Effector memory CD8-positive, alpha-beta T cell (primary cell): ENCODE results near the gene ZNF506.
"Not testable (repeated sequence)": the region's sequence is repeated elsewhere in the genome, so short reads cannot be mapped to it uniquely, and the experiment has no call there.

Source experiments
- ATAC-seq: fragments of 150-1000 bp; cut with Tn5 transposase; replicated peaks from 2 replicates; pipeline ENCODE4 v1.10.0; 2021; ENCODE audit warnings: mild to moderate bottlenecking, moderate library complexity
- DNase-seq, 3 experiments: peaks; one replicate each; pipeline ENCODE4 v3.0.0; 2021
- H3K27ac Mint-ChIP-seq, 2 donors: one replicate each; pipeline ENCODE4 v1.8.0; 2022; ENCODE audit warnings: mild to moderate bottlenecking in 2 of 2, mixed read lengths in 2 of 2, moderate library complexity in 2 of 2
- H3K27me3 Mint-ChIP-seq, 2 donors: one replicate each; pipeline ENCODE4 v1.8.0; 2022; ENCODE audit warnings: mixed read lengths in 2 of 2
- H3K36me3 Mint-ChIP-seq: one replicate; pipeline ENCODE4 v1.8.0; 2022; ENCODE audit warnings: mild to moderate bottlenecking, moderate library complexity, mixed read lengths; ENCODE audit not compliant: insufficient read depth
- H3K4me1 Mint-ChIP-seq, 2 donors: one replicate each; pipeline ENCODE4 v1.8.0; 2022; ENCODE audit warnings: low read depth in 2 of 2, mixed read lengths in 2 of 2
- H3K4me3 Mint-ChIP-seq, 2 donors: one replicate each; pipeline ENCODE4 v1.8.0; 2022; ENCODE audit warnings: mild to moderate bottlenecking in 2 of 2, mixed read lengths in 2 of 2, moderate library complexity in 2 of 2
- H3K9me3 Mint-ChIP-seq, 2 donors: one replicate each; pipeline ENCODE4 v1.8.0; 2022; ENCODE audit warnings: mixed read lengths in 2 of 2

The ZNF506 gene

DNA sequence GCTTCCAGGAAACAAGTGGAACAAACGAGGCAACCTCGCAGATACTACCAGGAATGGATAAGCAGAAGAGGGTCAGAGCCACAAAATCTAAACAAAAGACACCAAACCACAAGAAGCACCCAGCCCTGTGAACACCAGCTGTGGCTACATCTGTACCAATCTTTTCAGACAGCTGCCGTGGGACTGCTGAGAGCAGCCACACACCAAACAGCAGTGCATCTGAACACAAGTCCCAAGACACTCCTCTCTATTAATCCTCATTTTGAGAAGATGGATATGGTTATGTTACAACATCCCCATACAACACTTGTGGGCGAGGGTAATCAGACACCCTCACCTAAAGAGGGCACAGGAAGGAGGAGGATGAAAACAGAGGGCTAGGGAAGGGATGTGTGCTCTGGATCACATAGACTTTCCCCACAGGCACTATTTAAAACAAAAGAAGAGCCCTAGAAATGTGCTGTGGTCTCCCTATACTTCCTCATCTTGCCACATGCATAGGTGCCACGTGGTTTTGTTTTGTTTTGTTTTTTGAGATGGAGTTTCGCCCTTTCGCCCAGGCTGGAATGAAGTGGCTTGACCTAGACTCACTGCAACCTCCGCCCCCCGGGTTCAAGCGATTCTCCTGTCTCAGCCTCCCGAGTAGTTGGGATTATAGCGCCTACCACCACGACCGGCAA, 47.1 kb downstream of the ZNF506 start:
- Mint-ChIP-seq H3K36me3 (peaks cover 9% of the 10 kb centered on the region), H3K4me3 (peak overlapping the region in 1 of 2 donors; percentile 19), H3K27ac (no peak overlapping the region), H3K27me3 (no peaks in the 10 kb centered on the region), H3K9me3 (no peaks in the 10 kb centered on the region), H3K4me1 (peaks cover 26 to 32% of the 10 kb centered on the region in 2 donors)
- DNase-seq, result no peak
- ATAC-seq, result no peak

DNA sequence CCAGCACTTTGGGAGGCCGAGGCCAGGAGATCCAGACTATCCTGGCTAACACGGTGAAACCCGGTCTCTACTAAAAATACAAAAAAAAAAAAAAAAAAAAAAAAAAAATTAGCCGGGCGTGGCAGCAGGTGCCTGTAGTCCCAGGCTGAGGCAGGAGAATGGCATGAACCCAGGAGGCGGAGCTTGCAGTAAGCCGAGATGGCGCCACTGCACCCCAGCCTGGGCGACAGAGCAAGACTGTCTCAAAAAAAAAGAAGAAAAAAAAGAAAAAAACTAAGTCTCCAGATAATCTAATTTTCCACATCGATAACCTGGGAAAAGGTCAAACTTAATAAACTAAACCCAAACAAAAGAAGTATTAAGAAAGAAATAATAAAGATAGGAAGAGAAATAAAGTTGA, 49.6 kb downstream of the ZNF506 start:
- not testable (repeated sequence) for DNase-seq, H3K27me3 Mint-ChIP-seq, H3K9me3 Mint-ChIP-seq, H3K36me3 Mint-ChIP-seq, H3K4me3 Mint-ChIP-seq, H3K27ac Mint-ChIP-seq, ATAC-seq
- peaks cover 13% of the 10 kb centered on the region in 2 donors for H3K4me1 Mint-ChIP-seq

DNA sequence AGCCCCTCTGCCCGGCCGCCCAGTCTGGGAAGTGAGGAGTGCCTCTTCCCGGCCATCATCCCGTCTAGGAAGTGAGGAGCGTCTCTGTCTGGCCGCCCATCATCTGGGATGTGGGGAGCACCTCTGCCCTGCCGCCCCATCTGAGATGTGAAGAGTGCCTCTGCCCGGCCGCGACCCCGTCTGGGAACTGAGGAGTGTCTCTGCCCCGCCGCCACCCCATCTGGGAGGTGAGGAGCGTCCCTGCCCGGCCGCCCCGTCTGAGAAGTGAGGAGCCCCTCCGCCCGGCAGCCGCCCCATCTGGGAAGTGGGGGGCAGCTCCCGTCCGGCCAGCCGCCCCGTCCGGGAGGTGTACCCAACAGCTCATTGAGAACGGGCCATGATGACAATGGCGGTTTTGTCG, 51.6 kb downstream of the ZNF506 start:
- H3K36me3 Mint-ChIP-seq, H3K4me3 Mint-ChIP-seq, H3K27me3 Mint-ChIP-seq, H3K27ac Mint-ChIP-seq, H3K9me3 Mint-ChIP-seq, DNase-seq, ATAC-seq, H3K4me1 Mint-ChIP-seq: not testable (repeated sequence)

DNA sequence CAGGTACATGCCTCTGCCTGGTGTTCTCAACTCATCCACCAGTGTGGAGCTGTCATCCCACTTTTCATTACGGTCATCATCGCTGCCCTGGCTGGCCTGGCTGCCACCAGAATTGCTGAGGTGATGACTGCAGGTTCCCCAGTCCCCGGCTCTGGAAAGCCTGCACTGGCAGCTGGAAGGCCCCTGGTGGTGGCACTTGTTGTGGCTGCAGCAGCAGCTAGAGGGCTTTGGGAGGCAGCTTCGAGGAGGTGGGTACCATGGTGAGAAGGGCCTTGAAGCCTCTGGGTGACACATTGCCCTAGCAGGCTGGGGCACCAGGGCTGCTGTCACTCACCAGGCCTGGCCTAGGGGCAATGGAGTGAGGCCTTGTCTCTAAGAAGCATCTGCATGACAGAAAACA, 63.4 kb downstream of the ZNF506 start:
- H3K36me3 Mint-ChIP-seq, result no peaks in the 10 kb centered on the region
- no peak for ATAC-seq
- DNase-seq, result no peak
- no peak overlapping the region for H3K4me3 Mint-ChIP-seq
- H3K4me1 Mint-ChIP-seq, result no peaks in the 10 kb centered on the region
- H3K9me3 Mint-ChIP-seq, result no peaks in the 10 kb centered on the region
- H3K27me3 Mint-ChIP-seq, result no peaks in the 10 kb centered on the region
- H3K27ac Mint-ChIP-seq, result no peak overlapping the region

DNA sequence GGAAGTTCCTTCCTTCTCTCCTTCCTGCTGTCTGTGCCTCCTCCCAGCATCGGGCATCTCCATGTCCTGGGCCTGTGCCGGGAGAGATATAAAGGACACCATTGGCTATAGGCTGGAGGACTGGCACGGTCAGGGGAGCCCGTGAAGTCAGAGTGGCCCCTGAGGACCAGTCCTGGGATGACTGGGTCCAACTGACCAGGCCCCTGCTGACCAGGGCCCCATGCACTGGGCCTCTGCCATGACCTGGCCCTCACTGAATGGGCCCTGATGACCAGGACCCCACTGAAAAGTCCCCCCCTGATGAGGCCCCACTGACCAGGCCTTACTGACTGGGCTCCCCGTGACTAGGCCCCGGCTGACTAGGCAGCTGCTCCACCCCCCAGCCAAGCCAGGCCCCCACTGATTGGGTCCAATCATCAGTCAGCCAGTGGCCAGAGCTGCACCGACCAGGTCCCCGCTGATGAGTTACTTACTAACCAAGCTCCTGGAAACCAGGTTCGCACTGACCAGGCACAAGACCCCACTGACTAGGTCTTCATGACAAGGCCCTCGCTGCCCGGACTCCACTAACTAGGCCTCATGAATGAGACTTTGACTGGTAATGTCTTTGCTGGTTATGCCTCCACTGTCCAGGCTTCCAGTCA, 68.7 kb downstream of the ZNF506 start:
- no peak overlapping the region for H3K27ac Mint-ChIP-seq
- H3K27me3 Mint-ChIP-seq, result no peaks in the 10 kb centered on the region
- DNase-seq (no peak), ATAC-seq (no peak)
- H3K36me3 Mint-ChIP-seq, result no peaks in the 10 kb centered on the region
- H3K4me1 Mint-ChIP-seq, result no peaks in the 10 kb centered on the region
- H3K9me3 Mint-ChIP-seq, result no peaks in the 10 kb centered on the region
- H3K4me3 Mint-ChIP-seq, result no peak overlapping the region

DNA sequence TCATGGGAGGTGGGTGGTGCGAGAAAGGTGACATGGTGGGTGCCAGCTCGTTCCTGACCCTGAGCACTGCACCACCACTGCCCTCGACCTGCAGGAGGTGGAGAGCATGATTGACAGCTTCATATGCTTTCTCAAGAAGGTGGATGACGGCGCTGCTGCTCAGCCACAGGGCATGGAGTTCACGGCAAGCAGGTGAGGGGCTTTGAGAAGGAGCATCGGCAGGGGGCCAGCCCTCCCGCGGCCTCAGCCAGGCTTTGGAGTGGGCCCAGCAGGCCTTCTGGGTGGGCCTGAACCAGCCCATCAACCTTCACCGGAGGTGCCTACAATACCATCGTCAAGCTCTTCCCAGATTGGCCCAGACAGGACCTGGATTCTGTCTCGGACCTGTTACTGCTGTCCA, 69.7 kb downstream of the ZNF506 start:
- Mint-ChIP-seq H3K4me1 (no peaks in the 10 kb centered on the region), H3K4me3 (no peak overlapping the region), H3K9me3 (no peaks in the 10 kb centered on the region), H3K27ac (no peak overlapping the region), H3K27me3 (no peaks in the 10 kb centered on the region), H3K36me3 (peaks cover 2% of the 10 kb centered on the region)
- ATAC-seq, result no peak
- no peak for DNase-seq

DNA sequence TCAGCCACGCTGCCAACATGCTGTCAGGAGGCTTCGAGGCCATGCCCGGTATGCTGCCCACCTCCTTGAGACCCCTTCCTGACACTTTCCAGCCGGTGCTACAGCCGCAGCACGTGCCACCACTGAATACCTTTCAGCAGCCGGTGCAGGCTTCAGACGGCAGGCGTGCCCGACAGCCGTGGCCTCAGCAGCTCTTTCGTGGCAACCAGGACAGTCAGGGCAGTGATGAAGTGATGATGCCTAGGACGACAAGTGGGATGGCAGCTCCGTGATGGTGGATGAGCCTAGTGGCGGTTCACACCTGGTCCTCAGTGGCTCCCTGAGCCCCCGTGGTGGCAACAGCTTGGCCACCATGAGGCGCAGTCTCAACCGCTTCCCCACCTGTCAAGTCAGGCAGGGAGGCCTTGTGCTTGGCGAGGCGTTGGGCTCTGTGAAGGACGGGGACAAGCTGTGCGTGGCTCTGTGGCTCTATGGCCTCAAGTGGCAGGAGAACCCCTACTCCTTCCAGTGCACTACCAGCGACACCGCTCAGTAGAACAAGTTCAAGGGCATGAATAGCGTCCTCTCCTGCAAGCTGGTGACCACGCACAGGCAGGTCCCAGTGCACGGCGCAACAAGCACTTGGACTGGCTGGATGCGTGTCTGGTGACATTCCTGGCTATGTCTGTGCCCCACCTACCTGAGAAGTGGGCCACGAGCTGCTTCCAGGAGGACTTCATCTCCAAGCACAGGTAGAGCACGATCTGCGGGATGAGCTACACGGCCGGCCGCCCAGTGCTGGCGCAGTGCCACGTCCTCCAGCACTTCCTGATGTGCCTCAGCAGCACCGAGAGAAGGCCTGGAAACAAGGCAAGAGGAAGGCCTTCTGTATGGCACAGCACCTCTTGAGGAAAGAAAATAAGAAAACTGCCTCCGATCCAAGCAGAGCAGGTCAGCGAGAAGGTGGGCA, 70.4 kb downstream of the ZNF506 start:
- no peak for DNase-seq
- Mint-ChIP-seq H3K27ac (peak overlapping the region in 1 of 2 donors; percentile 10), H3K4me3 (no peak overlapping the region), H3K9me3 (no peaks in the 10 kb centered on the region), H3K27me3 (no peaks in the 10 kb centered on the region), H3K4me1 (no peaks in the 10 kb centered on the region), H3K36me3 (peaks cover 2% of the 10 kb centered on the region)
- no peak for ATAC-seq

DNA sequence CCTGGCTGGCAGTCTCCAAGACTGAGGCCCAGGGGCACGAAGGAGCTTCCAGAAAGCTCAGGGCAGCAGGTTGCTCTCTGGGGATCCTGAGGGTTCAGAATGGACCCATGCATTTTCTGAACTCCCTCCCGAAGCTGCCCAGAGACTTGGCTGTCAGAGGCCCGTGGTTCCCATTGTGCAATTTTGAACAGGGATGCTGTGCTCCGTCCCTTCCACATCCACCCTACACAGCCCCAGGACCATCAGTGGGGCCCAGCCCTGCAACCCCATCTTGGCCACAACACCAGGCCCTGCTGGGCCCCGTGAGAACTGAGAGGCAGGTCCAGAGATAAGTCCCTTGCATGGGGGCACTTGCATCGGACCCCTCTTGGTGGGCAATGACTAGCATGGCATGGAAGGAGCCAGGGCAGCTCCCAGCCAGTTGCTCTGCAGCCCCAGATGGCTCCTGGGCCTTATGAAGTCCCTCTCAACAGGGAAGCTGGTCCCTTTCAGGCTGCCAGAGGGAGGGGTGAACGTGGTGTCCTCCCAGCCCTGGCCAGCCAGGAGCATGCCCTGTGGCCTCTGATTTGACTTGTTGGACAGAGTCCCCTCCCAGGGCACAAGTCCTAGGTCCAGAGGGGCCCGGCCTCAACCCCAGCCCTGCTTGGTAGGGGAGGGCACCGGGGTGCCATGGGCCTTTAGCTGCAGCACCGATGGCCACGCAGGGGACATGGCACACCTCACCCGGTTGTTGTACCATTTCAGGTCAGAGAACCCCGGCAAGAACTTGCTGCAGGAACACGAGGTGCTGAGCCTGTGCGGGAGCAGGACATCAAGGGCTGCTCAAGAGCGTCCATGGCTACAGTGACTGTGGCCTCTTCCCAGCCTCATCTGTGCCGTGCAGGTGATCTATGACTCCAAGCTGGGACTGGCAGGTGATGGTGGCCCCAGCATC, 71.4 kb downstream of the ZNF506 start:
- ATAC-seq, result no peak
- Mint-ChIP-seq H3K27ac (no peak overlapping the region), H3K36me3 (peaks cover 2% of the 10 kb centered on the region), H3K4me1 (no peaks in the 10 kb centered on the region), H3K4me3 (no peak overlapping the region), H3K27me3 (no peaks in the 10 kb centered on the region), H3K9me3 (no peaks in the 10 kb centered on the region)
- no peak for DNase-seq

DNA sequence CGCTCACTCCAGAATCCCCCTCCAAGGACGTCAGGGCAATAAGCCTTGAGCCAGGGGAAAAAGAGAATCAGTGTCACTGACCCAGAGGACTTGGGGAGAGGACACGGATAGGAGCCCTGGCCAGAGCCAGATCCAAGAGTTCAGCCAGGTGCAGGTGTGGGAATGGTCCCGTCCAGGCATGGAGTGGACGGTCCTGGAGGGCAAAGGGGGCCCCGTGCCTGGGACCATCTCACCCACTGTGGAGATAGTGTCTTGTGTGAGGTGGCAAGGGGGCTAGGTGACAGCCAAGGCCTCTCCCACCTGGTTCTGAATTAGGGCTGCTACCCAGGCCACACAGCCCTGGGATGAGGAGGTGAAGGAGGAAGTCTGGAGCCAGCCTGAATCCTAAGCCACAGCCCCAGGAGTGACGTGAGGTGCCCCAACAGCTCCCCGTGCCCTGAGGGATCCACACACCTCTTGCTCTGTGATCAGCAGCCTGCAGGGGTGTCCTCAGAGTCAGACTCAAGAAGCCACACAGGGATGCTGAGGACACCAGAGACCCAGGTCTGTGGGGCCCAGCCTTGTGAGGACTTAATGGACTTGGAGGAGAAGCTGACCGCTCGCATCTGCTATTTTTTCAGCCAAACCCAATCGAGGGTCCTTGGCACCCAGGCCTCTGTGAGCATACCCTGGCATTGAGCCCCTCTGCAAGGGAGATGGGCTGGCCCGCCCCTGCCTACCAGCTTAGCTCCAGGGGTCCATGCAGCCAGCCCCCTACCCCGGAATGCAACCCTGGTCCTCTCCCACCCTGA, 72.2 kb downstream of the ZNF506 start:
- no peak for ATAC-seq
- no peaks in the 10 kb centered on the region for H3K4me1 Mint-ChIP-seq
- no peaks in the 10 kb centered on the region for H3K27me3 Mint-ChIP-seq
- H3K27ac Mint-ChIP-seq, result no peak overlapping the region
- H3K36me3 Mint-ChIP-seq, result peaks cover 2% of the 10 kb centered on the region
- H3K4me3 Mint-ChIP-seq, result no peak overlapping the region
- H3K9me3 Mint-ChIP-seq, result no peaks in the 10 kb centered on the region
- no peak for DNase-seq

DNA sequence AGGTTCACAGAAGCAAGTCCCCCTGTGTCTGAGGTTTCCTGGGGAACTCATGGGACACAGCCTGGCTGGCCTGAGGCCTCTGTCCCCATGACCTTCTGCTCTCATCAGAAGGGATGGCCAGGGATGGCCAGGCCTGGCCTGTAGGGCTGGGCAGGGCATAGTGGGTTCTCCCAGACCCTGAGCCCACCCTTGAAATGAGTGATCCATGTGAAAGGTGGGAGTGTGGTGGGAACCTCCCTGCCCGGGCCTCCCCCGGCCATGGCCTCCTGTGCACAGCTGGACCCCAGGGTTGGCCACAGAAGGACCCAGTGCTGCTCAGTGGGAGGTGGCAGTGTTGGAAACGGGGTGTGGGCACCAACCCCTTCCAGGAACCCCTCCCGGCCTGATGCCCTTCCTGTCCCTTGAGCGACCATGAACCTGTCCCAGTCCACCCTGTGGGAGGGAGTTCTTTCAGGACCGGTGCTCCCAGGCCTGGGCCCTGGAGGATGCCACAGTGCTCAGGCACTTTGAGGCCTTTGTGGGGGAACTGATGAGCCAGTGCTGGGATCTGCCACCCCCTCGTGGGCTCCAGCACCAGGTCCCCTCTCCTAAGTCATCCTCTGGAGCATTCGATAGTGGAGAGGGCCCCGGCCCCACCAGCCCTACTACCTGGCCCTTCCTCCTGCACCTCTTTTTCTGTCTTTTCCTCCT, 73.2 kb downstream of the ZNF506 start:
- H3K27me3 Mint-ChIP-seq, result no peaks in the 10 kb centered on the region
- no peaks in the 10 kb centered on the region for H3K4me1 Mint-ChIP-seq

DNA sequence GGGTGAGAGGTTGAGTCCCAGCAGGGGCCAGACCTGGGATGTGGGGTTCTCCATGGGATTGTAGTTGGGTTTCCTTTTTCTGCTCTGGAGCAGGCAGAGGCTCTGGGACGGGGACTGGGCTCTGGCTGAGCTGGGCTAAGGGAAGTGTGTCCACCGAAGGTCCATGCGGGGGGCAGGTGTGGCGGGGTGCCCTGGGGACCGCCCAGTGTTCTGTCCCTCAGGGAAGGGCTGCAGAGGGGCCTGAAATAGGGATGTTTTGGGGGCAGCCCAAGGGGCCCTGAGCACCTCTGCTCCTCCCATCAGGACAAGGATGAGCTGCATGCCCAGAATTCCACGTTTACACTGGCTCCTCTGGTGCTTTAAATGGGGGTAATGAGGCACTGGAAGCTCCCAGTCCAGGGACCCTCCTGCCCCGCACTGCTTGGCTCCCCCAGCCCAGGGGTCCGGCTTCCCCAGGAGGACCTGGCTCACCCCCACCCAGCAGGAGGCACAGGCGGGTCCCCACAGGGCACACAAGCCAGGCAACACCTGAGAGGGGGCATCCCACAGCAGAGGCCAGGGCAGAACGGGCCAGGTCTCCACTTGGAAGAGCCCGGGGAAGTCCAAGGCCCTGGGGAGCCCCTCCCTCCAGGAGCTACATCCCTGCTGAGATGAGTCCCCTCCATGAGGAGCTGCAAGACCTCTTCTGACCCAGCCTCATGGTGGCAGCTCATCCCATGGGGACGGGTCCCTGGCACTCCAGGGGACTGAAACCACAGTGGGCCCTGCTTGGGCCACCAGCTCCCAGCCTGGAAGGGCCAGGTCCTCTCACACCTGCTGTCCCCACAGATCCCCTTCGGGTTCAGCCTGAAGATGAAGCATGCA, 74.0 kb downstream of the ZNF506 start:
- Mint-ChIP-seq H3K27ac (peak overlapping the region in 1 of 2 donors; percentile 72), H3K9me3 (no peaks in the 10 kb centered on the region), H3K36me3 (peaks cover 2% of the 10 kb centered on the region), H3K27me3 (no peaks in the 10 kb centered on the region), H3K4me3 (no peak overlapping the region), H3K4me1 (no peaks in the 10 kb centered on the region)
- ATAC-seq (no peak), DNase-seq (no peak)

More for the DNA sequence above, 73.2 kb downstream of the ZNF506 start:
- no peaks in the 10 kb centered on the region for H3K9me3 Mint-ChIP-seq
- no peak overlapping the region for H3K4me3 Mint-ChIP-seq
- DNase-seq (no peak), ATAC-seq (no peak)
- H3K36me3 Mint-ChIP-seq, result peaks cover 2% of the 10 kb centered on the region
- H3K27ac Mint-ChIP-seq, result no peak overlapping the region
